ENCODE data around the gene PRR22. TPM values are rescaled to one million over a fixed set of nuclear protein-coding genes. Genes with fewer than 3 reads are reported as not detected.
A peak's percentile ranks its signal among the peaks of the same experiment; 100 is the strongest.

The PRR22 gene
- total and polyA plus RNA-seq, 9 of the 15 experiments (the other 6 are each of a cell fraction or from before 2014, with no cell fraction given) = 0.03 to 12.0 (median 2.0) TPM; not detected in 1

- peak in 1 of 2 experiments; percentile 83; a peak in 2 of 3 replicates for TF ChIP-seq CBX3 (IDR thresholded peaks at IDR 0.05; ENCODE audit: borderline replicate concordance in 1 of 2, low read length in 2 of 2)
- TF ChIP-seq, protein P1, sequence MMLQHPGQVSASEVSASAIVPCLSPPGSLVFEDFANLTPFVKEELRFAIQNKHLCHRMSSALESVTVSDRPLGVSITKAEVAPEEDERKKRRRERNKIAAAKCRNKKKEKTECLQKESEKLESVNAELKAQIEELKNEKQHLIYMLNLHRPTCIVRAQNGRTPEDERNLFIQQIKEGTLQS (IDR thresholded peaks at IDR 0.05) = no peak; the same call in none of the 2 replicates
- TF ChIP-seq, protein P1 (CRISPR knock-in tag; conservative IDR thresholded peaks at IDR 0.05) = peak; percentile 83
- peak; percentile 90 for TF ChIP-seq E2F1 (CRISPR knock-in tag; IDR thresholded peaks at IDR 0.05)
- TF ChIP-seq CTCFL (IDR thresholded peaks at IDR 0.05; ENCODE audit: borderline replicate concordance, insufficient read depth, low read depth, low read length, poor library complexity, severe bottlenecking) = no peak
- no peak for TF ChIP-seq MECOM (CRISPR knock-in tag; IDR thresholded peaks at IDR 0.05)
- no peak for TF ChIP-seq ZNF79 (CRISPR knock-in tag; IDR thresholded peaks at IDR 0.05; ENCODE audit: low read depth)
- TF ChIP-seq EZH2 (IDR thresholded peaks at IDR 0.05; ENCODE audit: borderline replicate concordance, low read depth, low read length) = no peak
- no peak for TF ChIP-seq SRSF1 (IDR thresholded peaks at IDR 0.05; ENCODE audit: low read depth, low read length)
- peak; percentile 47 for TF ChIP-seq RBM25 (IDR thresholded peaks at IDR 0.05; ENCODE audit: low read depth, low read length, severe bottlenecking)
- no peak for TF ChIP-seq BRD9 (IDR thresholded peaks at IDR 0.05; ENCODE audit: low read depth, partially characterized antibody)
- TF ChIP-seq FOSL1 (tag; conservative IDR thresholded peaks at IDR 0.05) = 0 out of 2 replicates have a peak, but pooled peaks have one; percentile 44
- no peak for TF ChIP-seq ZNF354B (CRISPR knock-in tag; IDR thresholded peaks at IDR 0.05)
- TF ChIP-seq ZNF253 (CRISPR knock-in tag; conservative IDR thresholded peaks at IDR 0.05) = no peak
- TF ChIP-seq DDX20 (tag; IDR thresholded peaks at IDR 0.05; ENCODE audit: low read depth) = no peak
- TF ChIP-seq PHF8 (IDR thresholded peaks at IDR 0.05; ENCODE audit: borderline replicate concordance, low read length) = peak; percentile 99
- peak; percentile 17; the same call in 1 of the 2 replicates for TF ChIP-seq DMBX1 (CRISPR knock-in tag; IDR thresholded peaks at IDR 0.05; ENCODE audit: borderline replicate concordance)
- no peak for TF ChIP-seq ZFP36 (IDR thresholded peaks at IDR 0.05; ENCODE audit: low read depth, low read length, partially characterized antibody)
- peak; percentile 35; the same call in 1 of the 2 replicates for TF ChIP-seq ZNF263 (CRISPR knock-in tag; IDR thresholded peaks at IDR 0.05; ENCODE audit: borderline replicate concordance)
- TF ChIP-seq FOXA3 (CRISPR knock-in tag; conservative IDR thresholded peaks at IDR 0.05 in 1 of 2, IDR thresholded peaks at IDR 0.05 in 1 of 2) = no peak
Measured at GRCh38 chr19:5790559-5791520, 6.3 kb upstream of the PRR22 start, which contains the start of gene DUS3L (continued).

All from K562 (cell line).